HG03095 (cell line): ENCODE measurements around the gene GNAO1.
A peak's percentile ranks its signal among the peaks of the same experiment; 100 is the strongest.

Experiments
- ATAC-seq: cut with Tn5 transposase; IDR thresholded peaks from one replicate; pipeline ENCODE4 v1.9.1; 2021; ENCODE audit warnings: moderate library complexity; ENCODE audit not compliant: unreplicated experiment

The GNAO1 gene

GRCh38 chr16:56263711-56264608 lies 72.7 kb downstream of the GNAO1 start:
- no peak for ATAC-seq

- no peak for ATAC-seq
These were observed 73.3 kb downstream of the GNAO1 start for GRCh38 chr16:56264609-56264972.

GRCh38 chr16:56265184-56265583 lies 73.9 kb downstream of the GNAO1 start:
- ATAC-seq = no peak

GRCh38 chr16:56265746-56266145 lies 74.5 kb downstream of the GNAO1 start:
- ATAC-seq = no peak

GRCh38 chr16:56266641-56267607 lies 75.6 kb downstream of the GNAO1 start:
- no peak for ATAC-seq

GRCh38 chr16:56267888-56268287 lies 76.6 kb downstream of the GNAO1 start:
- ATAC-seq = no peak

- no peak for ATAC-seq
These were observed 77.5 kb downstream of the GNAO1 start for GRCh38 chr16:56268799-56269198.

- no peak for ATAC-seq
These were observed 78.0 kb downstream of the GNAO1 start for GRCh38 chr16:56269281-56269680.

GRCh38 chr16:56269811-56270684 lies 78.8 kb downstream of the GNAO1 start:
- no peak for ATAC-seq

- ATAC-seq = no peak
These were observed 79.5 kb downstream of the GNAO1 start for GRCh38 chr16:56270828-56271227.

- ATAC-seq = no peak
These were observed 81.2 kb downstream of the GNAO1 start for GRCh38 chr16:56272583-56272894.

GRCh38 chr16:56273615-56274014 lies 82.3 kb downstream of the GNAO1 start:
- no peak for ATAC-seq

- no peak for ATAC-seq
These were observed 83.1 kb downstream of the GNAO1 start for GRCh38 chr16:56274369-56274768.

GRCh38 chr16:56275076-56275475 lies 83.8 kb downstream of the GNAO1 start:
- ATAC-seq = no peak

GRCh38 chr16:56275801-56276200 lies 84.5 kb downstream of the GNAO1 start:
- no peak for ATAC-seq

GRCh38 chr16:56277075-56277474 lies 85.8 kb downstream of the GNAO1 start:
- ATAC-seq = no peak

GRCh38 chr16:56278196-56278855 lies 87.0 kb downstream of the GNAO1 start:
- no peak for ATAC-seq

- peak; percentile 67 for ATAC-seq
These were observed 87.8 kb downstream of the GNAO1 start for GRCh38 chr16:56279132-56279531.

- ATAC-seq = no peak
These were observed 88.6 kb downstream of the GNAO1 start for GRCh38 chr16:56279914-56280313.

- ATAC-seq = no peak
These were observed 90.0 kb downstream of the GNAO1 start for GRCh38 chr16:56281249-56281805.
